GM12873 (cell line): Measurements from ENCODE around the gene RABL2A.

Experiments
- TF ChIP-seq, protein P1 (sequence below): IDR thresholded peaks from 2 replicates; pipeline ENCODE4 v1.5.1; 2012; ENCODE audit warnings: low read depth, mild to moderate bottlenecking, moderate library complexity, low read length, control low read depth; ENCODE audit not compliant: insufficient read depth; ENCODE audit errors: missing control alignments

Gene RABL2A

DNA sequence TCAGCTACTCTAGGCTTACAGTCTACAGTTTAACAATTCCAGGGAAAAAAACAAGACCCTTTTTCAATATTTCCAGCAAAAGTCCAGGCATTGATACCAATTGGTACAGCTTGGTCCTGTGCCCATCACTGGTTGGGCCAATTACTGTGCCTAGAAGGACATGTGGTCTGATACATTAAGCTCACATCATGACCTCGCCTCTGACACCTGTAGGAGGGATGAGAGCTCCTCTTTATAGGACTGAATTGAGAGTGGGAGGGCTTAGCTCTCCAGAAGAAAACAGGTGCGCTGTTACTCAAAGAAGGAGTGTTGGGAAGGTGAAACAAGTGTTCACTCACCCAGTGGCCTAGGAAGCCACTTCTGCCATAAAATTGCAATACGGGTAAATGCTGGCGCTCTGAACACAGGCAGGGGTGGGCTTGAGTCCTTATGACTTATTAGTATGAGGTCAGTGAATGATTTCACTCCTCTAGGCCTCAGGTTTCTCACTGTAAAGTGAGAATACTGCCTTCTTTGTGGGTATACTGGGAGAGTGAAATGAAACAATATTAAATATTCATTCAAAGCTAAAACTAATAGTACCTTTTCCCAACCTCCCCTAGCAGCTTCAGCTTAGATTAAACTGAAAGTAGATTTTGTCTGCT lies 49.7 kb downstream of the RABL2A start:
- TF ChIP-seq, protein P1, sequence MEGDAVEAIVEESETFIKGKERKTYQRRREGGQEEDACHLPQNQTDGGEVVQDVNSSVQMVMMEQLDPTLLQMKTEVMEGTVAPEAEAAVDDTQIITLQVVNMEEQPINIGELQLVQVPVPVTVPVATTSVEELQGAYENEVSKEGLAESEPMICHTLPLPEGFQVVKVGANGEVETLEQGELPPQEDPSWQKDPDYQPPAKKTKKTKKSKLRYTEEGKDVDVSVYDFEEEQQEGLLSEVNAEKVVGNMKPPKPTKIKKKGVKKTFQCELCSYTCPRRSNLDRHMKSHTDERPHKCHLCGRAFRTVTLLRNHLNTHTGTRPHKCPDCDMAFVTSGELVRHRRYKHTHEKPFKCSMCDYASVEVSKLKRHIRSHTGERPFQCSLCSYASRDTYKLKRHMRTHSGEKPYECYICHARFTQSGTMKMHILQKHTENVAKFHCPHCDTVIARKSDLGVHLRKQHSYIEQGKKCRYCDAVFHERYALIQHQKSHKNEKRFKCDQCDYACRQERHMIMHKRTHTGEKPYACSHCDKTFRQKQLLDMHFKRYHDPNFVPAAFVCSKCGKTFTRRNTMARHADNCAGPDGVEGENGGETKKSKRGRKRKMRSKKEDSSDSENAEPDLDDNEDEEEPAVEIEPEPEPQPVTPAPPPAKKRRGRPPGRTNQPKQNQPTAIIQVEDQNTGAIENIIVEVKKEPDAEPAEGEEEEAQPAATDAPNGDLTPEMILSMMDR = no peak

DNA sequence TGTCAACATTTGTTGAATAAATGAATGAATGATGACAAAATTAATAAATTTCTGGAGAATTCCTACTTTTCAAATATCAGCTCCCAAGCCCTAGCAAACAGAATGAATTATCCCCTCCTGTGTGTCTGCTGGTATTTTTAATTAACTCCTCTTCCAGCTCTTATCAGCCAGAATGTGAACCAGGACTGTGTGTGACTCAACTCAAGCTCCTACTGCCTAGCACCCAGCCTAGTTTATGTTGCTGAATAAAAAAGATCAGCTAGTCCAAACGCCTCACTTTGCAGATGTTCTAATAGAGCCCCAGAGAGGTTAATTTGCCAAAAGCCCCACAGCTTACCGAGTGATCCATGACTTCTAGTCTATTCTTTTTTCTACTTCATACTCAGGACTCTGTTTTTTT lies 50.3 kb downstream of the RABL2A start:
- TF ChIP-seq, protein P1 = no peak

DNA sequence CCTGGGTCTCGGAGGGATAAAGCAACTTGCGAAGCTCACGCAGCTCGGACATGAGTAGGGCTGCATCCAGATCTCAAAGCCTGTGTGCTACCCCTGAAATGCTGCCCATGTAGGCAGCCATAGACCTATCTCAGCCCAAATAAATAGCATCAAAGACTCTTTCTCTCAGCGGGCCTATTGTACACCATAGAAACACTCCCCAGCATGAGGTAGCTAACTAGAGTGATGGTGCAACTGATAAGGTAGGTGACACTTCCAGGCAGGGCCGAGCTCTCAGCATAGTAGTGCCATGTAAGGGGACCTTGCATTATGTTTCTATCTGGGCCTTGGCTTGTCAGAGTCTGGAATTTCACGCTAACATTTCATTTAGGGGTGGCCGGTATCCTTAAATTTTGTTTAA lies 52.4 kb downstream of the RABL2A start:
- TF ChIP-seq, protein P1 = no peak

DNA sequence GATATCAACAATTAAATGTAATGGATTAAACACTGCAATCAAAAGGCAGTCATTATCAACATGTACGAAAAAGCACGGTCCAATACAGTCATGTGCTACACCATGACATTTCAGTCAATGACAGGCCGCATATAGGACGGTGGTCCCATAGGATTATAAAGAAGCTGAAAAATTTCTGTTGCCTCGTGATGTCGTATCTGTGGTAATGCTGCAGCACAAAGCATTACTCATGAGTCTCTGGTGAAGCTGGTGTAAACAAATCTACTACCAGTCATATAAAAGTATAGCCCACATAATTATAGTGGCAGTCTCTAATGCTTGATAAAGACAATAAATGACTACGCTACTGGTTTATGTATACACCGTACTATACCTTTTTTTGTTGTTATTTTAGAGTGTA lies 58.4 kb downstream of the RABL2A start:
- TF ChIP-seq, protein P1 = no peak

DNA sequence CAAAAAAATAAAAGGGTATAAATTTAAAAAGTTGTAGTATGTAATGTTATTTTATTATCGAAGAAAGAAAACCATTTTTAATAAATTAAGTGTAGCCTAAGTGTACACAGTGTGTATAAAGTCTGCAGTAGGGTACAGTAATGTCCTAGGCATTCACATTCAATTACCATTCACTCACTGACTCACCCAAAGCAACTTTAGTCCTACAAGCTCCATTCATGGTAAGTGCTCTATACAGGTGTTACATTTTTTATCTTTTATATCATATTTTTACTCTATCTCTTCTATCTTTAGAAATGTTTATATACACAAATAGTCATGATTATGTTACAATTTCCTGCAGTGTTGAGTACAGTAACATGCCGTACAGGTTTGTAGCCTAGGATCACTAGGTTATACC lies 59.5 kb downstream of the RABL2A start:
- TF ChIP-seq, protein P1 = no peak
